Nephron progenitor cell (in vitro differentiated cells): ENCODE measurements around the gene HNRNPF.

Experiments
- DNase-seq: peaks from one replicate; pipeline ENCODE4 v3.0.0; 2021
- H3K27ac Mint-ChIP-seq: 2 replicates; pipeline ENCODE4 v1.8.0; 2021; ENCODE audit warnings: mild to moderate bottlenecking, moderate library complexity, mixed read lengths
- H3K27me3 Mint-ChIP-seq: 2 replicates; pipeline ENCODE4 v1.8.0; 2021; ENCODE audit warnings: mild to moderate bottlenecking, low read depth, mixed read lengths; ENCODE audit not compliant: poor library complexity
- H3K36me3 Mint-ChIP-seq: 2 replicates; pipeline ENCODE4 v1.8.0; 2021; ENCODE audit warnings: low read depth, mixed read lengths
- H3K4me1 Mint-ChIP-seq: 2 replicates; pipeline ENCODE4 v1.8.0; 2021; ENCODE audit warnings: mixed read lengths
- H3K4me3 Mint-ChIP-seq: 2 replicates; pipeline ENCODE4 v1.8.0; 2021; ENCODE audit warnings: mild to moderate bottlenecking, moderate library complexity, mixed read lengths
- H3K9me3 Mint-ChIP-seq: 2 replicates; pipeline ENCODE4 v1.8.0; 2021; ENCODE audit warnings: mild to moderate bottlenecking, moderate library complexity, mixed read lengths
- TF ChIP-seq, protein P1 (sequence below): fragments of 200-600 bp; sonication (generic); IDR thresholded peaks from 2 replicates; pipeline ENCODE4 v1.5.0; 2021; ENCODE audit warnings: antibody characterized with exemption

HNRNPF gene

DNA sequence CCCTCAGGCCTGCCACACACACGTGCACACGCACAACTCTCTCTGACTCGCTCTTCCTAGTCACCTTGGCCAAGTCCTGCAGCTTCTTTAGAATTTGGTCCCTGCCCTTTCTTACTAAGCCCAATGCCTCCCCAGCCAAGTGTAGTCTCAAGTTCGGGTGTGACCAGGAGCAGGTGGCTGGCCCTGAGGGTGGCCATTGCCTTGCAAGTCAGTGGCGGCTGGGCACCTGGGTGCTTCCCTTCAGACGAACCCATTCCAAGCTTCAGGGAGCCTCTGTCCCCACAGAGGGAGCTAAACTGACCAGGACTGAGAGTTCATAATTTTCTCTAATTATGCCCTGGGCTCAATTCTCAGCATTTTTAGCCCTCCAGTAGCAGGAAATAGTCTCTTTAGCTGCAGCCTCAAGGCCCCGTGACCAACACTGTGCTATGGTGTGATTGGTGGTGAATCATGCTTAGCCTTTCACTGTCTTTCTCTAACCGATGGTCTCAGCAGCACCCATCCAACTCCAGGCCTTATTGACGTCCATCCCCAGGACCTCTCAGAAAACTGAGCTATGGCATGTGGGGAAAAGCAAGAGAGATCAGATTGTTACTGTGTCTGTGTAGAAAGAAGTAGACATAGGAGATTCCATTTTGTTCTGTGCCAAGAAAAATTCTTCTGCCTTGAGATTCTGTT is 72.2 kb downstream of the HNRNPF start:
- H3K4me3 Mint-ChIP-seq, result no peak overlapping the region
- H3K27ac Mint-ChIP-seq, result no peak overlapping the region
- DNase-seq, result no peak
- TF ChIP-seq, protein P1, sequence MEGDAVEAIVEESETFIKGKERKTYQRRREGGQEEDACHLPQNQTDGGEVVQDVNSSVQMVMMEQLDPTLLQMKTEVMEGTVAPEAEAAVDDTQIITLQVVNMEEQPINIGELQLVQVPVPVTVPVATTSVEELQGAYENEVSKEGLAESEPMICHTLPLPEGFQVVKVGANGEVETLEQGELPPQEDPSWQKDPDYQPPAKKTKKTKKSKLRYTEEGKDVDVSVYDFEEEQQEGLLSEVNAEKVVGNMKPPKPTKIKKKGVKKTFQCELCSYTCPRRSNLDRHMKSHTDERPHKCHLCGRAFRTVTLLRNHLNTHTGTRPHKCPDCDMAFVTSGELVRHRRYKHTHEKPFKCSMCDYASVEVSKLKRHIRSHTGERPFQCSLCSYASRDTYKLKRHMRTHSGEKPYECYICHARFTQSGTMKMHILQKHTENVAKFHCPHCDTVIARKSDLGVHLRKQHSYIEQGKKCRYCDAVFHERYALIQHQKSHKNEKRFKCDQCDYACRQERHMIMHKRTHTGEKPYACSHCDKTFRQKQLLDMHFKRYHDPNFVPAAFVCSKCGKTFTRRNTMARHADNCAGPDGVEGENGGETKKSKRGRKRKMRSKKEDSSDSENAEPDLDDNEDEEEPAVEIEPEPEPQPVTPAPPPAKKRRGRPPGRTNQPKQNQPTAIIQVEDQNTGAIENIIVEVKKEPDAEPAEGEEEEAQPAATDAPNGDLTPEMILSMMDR, result no peak
- no peaks in the 10 kb centered on the region for H3K36me3 Mint-ChIP-seq
- peaks cover 8% of the 10 kb centered on the region for H3K9me3 Mint-ChIP-seq
- peaks cover 40% of the 10 kb centered on the region for H3K27me3 Mint-ChIP-seq
- peaks cover 40% of the 10 kb centered on the region for H3K4me1 Mint-ChIP-seq

DNA sequence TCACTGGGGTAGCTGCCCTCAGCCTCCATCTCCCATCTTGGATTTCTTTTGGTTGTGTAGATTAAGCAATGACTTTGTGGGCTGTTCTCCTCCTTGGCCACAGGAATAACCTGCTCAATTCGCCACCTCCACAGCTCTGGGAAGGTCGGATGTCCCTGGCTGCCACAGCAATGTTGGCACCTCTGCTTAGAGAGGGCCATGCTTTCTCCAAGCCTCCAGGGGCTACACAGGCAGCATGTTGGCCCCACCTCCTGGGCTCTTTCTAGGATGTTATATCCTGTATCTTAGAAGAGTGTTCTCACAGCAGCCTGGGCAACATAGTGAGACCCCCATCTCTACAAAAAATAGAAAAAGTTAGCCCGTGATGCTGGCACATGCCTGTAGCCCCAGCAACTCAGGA is 72.9 kb downstream of the HNRNPF start:
- Mint-ChIP-seq H3K27me3 (peaks cover 40% of the 10 kb centered on the region), H3K36me3 (no peaks in the 10 kb centered on the region), H3K4me1 (peaks cover 41% of the 10 kb centered on the region), H3K9me3 (peaks cover 11% of the 10 kb centered on the region), H3K4me3 (no peak overlapping the region), H3K27ac (no peak overlapping the region)
- no peak for DNase-seq
- TF ChIP-seq, protein P1, result no peak
